ENCODE data around the gene GREB1. TPM values are rescaled to one million over a fixed set of nuclear protein-coding genes. Genes with fewer than 3 reads are reported as not detected.

Gene GREB1
- total RNA-seq, 1 experiment from 2014 or later: 1.3 TPM

DNA sequence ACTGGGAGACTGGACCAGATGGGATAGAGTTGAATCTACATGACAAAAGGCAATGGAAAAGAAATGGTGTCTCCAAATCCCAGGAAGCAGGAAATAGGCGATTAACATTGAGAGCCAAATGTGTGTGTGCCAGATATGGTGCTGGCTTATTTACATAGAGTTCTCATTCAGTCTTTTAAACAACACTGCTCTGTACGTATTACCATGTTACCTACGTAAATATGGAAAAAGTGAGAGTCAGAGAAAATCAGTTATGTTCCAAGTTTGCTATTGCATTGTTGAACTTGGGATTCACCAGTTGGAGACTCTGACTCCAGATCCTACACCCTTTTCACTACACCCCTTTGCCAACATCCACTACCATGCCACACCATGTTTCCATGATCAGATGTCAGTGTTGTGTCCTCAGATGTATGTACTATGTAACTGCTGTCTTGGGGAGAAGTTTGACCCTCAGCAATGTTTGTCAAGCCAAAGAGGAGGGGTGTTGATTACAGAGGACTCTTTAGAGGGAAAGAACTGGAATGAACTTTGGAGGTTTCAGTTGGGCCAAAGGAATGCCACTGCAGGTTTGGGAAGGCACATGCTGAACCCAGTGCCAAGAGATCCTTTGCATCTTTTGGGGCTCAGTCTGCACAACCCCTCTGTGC lies 19.6 kb upstream of the GREB1 start:
- intact Hi-C loops (cut with micrococcal nuclease; ENCODE audit: unreplicated experiment): no loop called here
- POLR2A ChIA-PET (ENCODE audit: low non-redundant PET): no interaction called here
- peak; percentile 31 for DNase-seq (ENCODE audit: low spot score)
- Histone ChIP-seq H3K27me3 (replicated peaks; ENCODE audit: insufficient read depth, low read depth, low read length, poor library complexity) (no peaks in the 10 kb centered on the region), H3K27ac (ENCODE audit: low read depth, low read length, poor library complexity, severe bottlenecking) (no peak overlapping the region), H3K4me1 (ENCODE audit: insufficient read depth, low read length, poor library complexity, severe bottlenecking) (no peaks in the 10 kb centered on the region), H3K9me3 (ENCODE audit: low read depth, low read length, poor library complexity, severe bottlenecking) (no peaks in the 10 kb centered on the region), H3K4me3 (ENCODE audit: low read depth, low read length, poor library complexity, severe bottlenecking) (no peak overlapping the region), H3K36me3 (ENCODE audit: insufficient read depth, low read length, poor library complexity, severe bottlenecking) (no peaks in the 10 kb centered on the region)
- TF ChIP-seq, protein P1, sequence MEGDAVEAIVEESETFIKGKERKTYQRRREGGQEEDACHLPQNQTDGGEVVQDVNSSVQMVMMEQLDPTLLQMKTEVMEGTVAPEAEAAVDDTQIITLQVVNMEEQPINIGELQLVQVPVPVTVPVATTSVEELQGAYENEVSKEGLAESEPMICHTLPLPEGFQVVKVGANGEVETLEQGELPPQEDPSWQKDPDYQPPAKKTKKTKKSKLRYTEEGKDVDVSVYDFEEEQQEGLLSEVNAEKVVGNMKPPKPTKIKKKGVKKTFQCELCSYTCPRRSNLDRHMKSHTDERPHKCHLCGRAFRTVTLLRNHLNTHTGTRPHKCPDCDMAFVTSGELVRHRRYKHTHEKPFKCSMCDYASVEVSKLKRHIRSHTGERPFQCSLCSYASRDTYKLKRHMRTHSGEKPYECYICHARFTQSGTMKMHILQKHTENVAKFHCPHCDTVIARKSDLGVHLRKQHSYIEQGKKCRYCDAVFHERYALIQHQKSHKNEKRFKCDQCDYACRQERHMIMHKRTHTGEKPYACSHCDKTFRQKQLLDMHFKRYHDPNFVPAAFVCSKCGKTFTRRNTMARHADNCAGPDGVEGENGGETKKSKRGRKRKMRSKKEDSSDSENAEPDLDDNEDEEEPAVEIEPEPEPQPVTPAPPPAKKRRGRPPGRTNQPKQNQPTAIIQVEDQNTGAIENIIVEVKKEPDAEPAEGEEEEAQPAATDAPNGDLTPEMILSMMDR (conservative IDR thresholded peaks at IDR 0.05; ENCODE audit: low read depth, low read length): no peak
- TF ChIP-seq EZH2 (IDR thresholded peaks at IDR 0.05; ENCODE audit: borderline replicate concordance, low read depth, low read length, poor library complexity, severe bottlenecking): no peak
- BruUV-seq (replicated peaks): no TSS peak
- CTCF ChIA-PET: interaction anchor here (0.9 kb wide), 1 partner anchor 69 kb away, joined by 3 read pairs; no protein-coding TSS in a partner anchor

DNA sequence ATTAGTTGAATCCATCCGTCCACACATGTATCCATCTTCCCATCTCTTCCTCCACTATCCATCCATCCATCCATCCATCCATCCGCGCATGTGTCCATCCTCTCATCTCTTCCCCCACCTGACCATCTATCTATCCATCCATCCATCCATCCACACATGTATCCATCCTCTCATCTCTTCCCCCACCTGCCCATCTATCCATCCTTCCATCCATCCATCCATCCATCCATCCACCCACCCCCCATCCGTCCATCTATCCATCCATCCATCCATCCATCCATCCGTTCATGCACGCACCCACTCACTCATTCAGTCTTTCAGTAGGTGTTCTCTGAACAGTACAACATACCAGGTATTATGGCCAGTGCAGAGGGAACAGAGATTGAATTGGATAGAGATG lies 18.9 kb upstream of the GREB1 start:
- Histone ChIP-seq H3K4me3 (ENCODE audit: low read depth, low read length, poor library complexity, severe bottlenecking) (no peak overlapping the region), H3K9me3 (ENCODE audit: low read depth, low read length, poor library complexity, severe bottlenecking) (no peaks in the 10 kb centered on the region), H3K4me1 (ENCODE audit: insufficient read depth, low read length, poor library complexity, severe bottlenecking) (no peaks in the 10 kb centered on the region), H3K36me3 (ENCODE audit: insufficient read depth, low read length, poor library complexity, severe bottlenecking) (no peaks in the 10 kb centered on the region), H3K27ac (ENCODE audit: low read depth, low read length, poor library complexity, severe bottlenecking) (no peak overlapping the region), H3K27me3 (replicated peaks; ENCODE audit: insufficient read depth, low read depth, low read length, poor library complexity) (no peaks in the 10 kb centered on the region)
- no TSS peak for BruUV-seq (replicated peaks)
- no peak for DNase-seq (ENCODE audit: low spot score)
- intact Hi-C loops (cut with micrococcal nuclease; ENCODE audit: unreplicated experiment): no loop called here
- TF ChIP-seq EZH2 (IDR thresholded peaks at IDR 0.05; ENCODE audit: borderline replicate concordance, low read depth, low read length, poor library complexity, severe bottlenecking): no peak
- TF ChIP-seq, protein P1 (conservative IDR thresholded peaks at IDR 0.05; ENCODE audit: low read depth, low read length): no peak
- ChIA-PET POLR2A (ENCODE audit: low non-redundant PET) (no interaction called here), CTCF (no interaction called here)

DNA sequence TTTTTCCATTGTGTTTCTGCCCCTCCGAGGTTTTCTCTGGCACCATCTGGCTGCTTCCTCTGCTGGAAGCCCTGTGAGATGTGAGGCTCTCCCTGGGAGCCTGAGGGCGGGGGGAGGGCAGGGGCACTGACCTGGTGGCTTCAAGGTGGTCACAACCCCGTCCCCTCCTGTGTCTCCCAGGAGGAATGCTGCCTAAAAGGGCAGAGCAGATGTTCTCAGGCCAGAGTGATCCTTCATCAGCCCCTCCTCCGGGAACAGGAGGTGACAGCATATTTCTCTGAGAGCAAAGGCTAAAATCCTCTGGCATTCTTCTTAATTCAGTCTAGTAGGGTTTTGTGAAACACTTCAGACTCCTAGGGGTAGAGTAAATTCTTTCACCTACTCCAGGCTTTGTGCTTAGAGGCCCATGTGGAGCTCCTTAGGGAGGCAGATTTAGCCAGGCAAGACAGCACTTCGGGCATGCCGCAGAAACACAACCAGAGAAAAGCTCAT lies 18.3 kb upstream of the GREB1 start:
- H3K27ac ChIP-seq (ENCODE audit: low read depth, low read length, poor library complexity, severe bottlenecking): no peak overlapping the region
- CTCF ChIA-PET: interaction anchor here (0.6 kb wide), 1 partner anchor 680 kb away, joined by 3 read pairs; no protein-coding TSS in a partner anchor
- intact Hi-C loops (cut with micrococcal nuclease; ENCODE audit: unreplicated experiment): no loop called here

More for the DNA sequence above, 18.3 kb upstream of the GREB1 start:
- H3K36me3 ChIP-seq (ENCODE audit: insufficient read depth, low read length, poor library complexity, severe bottlenecking): no peaks in the 10 kb centered on the region
- no peaks in the 10 kb centered on the region for H3K27me3 ChIP-seq (replicated peaks; ENCODE audit: insufficient read depth, low read depth, low read length, poor library complexity)
- POLR2A ChIA-PET (ENCODE audit: low non-redundant PET): no interaction called here
- H3K4me3 ChIP-seq (ENCODE audit: low read depth, low read length, poor library complexity, severe bottlenecking): no peak overlapping the region
- no peak for DNase-seq (ENCODE audit: low spot score)
- TF ChIP-seq, protein P1 (conservative IDR thresholded peaks at IDR 0.05; ENCODE audit: low read depth, low read length): no peak
- no peak for TF ChIP-seq EZH2 (IDR thresholded peaks at IDR 0.05; ENCODE audit: borderline replicate concordance, low read depth, low read length, poor library complexity, severe bottlenecking)
- H3K9me3 ChIP-seq (ENCODE audit: low read depth, low read length, poor library complexity, severe bottlenecking): no peaks in the 10 kb centered on the region
- H3K4me1 ChIP-seq (ENCODE audit: insufficient read depth, low read length, poor library complexity, severe bottlenecking): no peaks in the 10 kb centered on the region
- BruUV-seq (replicated peaks): no TSS peak
